NCI-H128 (cell line): Measurements from ENCODE around the gene MTHFS.
A peak's percentile ranks its signal among the peaks of the same experiment; 100 is the strongest.

Experiments
- DNase-seq: peaks from one replicate; lab custom pipeline; 2025; ENCODE audit not compliant: unreplicated experiment; lab: John Stamatoyannopoulos, UW

MTHFS gene

DNA sequence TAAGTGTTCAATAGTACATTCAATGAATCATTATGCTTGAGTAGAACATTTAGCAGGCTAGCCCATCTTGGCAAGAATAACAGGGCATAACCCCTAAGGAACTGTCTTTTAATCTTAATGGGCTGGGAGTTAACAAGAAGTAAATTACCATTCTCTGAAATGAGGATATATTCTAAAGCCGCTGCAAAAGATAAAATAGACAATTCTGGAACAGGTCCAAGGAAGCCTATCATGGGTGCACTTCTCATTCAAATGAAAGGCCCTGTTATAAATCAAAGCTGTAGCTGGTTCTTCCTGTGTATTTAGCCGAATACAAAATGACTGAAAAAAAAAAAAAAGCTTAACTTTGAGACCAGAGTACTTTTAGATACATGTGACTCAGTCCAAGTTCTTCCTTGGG lies 15.6 kb downstream of the MTHFS start:
- no peak for DNase-seq

DNA sequence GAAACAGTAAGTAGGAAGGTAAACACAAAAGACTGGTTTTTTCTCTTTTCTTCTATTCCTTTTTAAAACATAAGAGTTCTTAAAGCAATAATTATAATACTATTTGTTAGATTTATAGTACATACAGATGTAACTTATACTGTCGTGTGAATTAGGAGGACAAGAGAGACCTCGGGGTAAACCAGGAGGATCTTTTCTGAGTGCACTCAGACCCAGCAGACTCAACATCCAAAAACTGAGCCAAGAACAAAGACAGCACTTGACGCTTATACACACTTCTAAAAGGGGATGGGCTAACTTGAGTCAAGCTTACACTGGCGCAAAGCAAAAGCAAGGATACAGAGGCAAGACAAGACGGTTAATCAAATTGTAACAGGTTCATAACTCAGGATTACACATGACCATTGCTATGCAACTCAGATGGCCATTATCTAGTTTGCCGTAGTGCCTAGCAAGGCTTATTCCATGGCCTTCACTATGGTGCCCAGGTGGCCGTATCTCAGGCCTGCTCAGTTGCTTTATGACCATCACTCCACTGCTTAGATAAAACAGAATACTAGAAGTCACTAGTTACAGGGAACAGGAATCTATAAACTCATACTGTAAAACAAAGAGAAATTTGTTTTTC lies 18.6 kb downstream of the MTHFS start:
- DNase-seq = no peak

DNA sequence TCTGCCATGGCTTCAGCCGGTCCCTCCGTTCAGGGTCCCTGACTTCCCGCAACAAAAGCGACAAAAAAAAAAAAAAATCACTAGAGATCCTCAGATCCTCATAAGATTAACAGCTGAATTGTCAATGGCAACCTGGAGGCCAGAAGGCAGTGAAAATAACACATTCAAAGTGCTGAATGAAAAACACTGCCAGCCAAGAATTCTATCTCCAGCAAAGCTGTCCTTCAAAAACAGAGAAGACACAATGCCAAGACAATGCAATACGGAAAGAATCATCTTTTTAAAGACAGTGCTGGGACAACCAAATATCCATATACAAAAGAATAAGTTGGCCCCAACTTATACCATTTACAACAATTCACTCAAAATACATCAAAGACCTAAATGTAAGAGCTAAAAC lies 21.6 kb downstream of the MTHFS start:
- DNase-seq = no peak

DNA sequence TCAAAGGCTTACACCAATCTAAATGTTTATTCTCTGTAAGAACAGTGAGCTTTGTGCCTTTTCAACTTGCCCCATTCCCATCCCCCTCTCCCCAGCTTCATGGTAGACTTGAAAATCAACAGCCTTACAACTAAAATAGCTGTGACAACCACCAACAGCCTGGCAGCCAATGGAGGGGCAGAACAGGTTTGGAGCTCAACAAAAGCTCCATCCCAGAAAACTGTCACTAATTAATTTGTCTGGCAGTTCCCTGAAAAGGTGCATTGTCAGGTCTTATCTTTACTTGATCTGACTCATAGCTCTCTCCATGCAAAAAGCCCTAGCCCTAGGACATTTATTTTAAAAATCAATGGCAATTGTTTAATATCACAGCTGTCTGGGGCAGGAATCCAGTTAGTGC lies 22.6 kb downstream of the MTHFS start:
- DNase-seq = no peak

DNA sequence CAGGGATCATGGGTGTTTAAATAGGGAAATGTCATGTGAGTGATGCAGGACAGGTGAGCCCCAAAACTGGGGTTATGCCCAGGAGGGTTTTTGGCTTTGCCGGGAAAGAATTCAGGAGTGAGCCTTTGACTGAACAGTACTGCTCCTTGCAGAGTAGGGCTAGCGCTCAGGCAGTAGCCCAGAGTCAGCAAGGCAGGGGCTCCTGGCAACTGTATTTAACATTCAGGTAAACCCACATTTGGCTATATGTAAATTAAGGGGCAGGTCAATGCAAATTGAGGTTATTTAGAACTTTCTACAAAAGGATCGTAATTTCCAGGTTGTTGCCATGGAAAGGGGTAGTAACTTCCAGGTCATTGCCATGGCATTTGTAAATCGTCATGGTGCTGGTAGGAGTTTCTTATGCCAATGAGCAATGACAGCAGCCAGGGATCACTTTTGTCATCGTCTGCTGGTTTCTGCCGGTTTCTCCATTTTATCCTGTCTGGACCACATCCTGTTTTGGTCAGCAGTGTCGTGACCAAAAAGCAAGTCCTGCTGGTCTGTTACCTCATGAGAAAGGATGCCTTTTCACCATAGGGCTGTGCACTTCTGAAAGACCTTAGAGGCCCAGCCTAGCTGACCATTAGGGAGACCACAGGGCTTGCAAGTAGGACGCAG lies 24.3 kb downstream of the MTHFS start:
- no peak for DNase-seq

DNA sequence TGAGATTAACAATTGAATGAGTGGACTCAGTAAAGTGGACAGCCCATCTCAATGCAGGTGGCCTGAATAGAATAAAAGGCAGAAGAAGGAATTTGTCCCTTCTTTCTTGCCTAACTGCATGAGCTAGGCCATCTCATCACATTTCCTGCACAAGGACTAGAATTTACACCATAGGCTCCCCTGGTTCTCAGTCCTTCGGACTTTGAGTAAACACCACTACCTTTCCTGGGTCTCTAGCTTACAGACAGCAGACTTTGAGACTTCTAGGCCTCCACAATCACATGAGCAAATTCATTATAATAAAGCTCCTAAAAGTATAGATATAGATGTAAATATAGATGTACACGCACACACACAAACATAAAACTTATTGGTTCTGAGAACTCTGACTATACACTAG lies 28.3 kb downstream of the MTHFS start:
- DNase-seq = no peak

DNA sequence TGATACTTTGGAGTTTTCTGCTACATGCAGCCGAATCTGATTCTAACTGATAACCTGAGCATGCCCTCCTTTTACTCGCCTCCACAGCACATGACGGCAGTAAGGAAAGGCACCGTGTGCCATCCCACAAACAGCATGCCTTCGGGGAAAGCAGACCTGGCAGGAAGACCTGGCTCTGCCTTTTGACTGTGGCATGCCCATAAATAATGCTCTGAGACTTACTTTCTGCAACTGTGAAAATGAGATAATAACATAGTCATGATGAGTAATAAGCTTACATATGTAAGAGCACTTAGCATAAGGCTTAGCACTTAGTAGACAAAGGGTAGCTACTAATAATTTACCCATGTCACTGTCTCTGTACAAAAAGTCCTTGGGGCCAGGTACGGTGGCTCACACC lies 32.9 kb downstream of the MTHFS start:
- DNase-seq = no peak

DNA sequence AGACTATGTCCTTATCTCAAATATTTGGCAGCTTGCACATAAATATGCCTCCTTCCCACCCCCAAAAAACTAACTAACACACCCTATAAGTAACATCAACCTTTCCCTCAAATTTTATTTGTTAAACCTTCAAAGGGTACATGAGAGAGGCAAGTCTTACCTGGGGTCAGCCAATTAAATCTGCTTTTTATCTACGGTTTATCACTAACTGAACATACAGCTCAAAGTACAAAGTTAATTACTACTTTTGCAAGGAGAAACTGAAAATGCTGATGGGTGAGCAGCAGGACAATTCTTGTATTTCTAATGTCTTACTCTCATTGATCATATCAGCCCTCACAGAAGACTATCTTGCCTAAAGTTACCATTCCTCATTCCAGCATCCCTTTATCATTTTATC lies 34.6 kb downstream of the MTHFS start:
- DNase-seq = no peak

DNA sequence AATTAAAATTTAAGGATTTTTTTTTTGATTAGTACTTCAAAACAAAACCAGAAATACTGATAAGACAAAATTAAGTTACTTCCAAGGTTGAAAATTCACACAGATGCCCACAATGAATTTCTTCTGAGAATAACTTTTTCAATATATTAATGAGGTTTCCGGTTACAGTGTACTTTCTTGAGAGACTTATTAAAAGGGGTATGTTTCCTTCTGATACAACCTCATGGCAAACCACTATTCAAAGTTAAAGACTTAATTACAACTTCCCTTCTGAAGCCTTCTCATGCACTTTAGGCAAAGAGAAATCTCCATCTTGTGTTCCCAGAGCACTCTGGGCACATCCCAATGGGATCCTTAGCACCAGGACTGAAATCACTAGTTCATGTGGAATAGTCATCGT lies 36.2 kb downstream of the MTHFS start:
- DNase-seq = no peak

DNA sequence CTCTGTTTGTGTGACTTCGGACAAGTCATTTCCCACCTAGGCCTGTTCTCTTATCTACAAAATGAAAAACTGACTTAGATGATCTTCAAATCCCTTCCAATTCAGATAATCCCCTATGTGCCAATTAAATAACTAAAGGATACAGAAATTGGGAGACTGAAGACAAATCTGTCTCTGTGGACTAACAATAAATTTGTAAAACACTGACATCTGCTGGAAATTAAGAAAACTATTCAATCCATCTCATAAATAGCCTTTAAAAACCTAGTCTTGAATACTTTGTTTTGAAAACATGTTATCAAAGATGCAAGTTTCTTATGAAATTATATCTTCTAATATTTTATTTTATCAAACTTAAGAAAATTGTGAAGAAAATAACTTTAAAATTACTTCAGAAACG lies 38.3 kb downstream of the MTHFS start:
- no peak for DNase-seq

DNA sequence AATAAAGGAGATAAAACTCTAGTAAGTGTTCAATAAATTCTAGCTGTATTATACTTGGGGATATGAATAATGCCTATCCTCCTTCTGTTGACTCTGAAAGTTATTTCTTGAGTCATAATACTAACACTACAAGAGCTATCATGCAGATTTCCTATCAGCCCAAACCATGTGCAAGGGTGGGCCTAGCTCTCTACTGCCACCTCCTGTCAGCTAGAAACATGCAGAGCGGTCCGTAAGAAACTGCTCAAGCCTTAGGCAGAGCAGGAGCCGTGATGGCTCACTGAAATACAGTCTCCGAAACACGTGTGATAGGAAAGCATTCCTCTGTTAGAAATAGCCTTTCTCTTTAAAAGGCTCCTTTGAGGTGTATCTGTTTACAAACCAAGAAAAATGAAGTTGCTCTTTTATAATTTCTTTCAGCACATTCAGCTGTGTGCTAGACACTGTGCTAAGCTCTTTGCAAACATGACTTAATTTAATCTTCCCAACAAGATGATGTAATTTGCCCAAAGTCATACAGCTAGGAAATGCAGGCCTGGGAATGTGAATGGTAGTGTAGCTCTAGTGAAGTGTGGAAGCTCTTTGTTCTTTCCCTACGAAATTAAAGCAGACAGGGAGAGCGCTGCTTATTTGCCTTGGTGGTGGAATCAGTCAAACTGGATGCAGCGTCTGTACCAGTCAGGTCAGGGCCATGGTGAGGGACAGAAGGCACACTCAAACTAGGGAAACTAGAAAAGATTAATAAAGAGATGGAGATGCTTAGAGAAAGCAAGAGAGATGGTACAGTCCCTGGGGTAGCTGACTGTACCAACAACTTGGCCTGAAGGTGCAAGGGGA lies 43.1 kb downstream of the MTHFS start:
- no peak for DNase-seq

DNA sequence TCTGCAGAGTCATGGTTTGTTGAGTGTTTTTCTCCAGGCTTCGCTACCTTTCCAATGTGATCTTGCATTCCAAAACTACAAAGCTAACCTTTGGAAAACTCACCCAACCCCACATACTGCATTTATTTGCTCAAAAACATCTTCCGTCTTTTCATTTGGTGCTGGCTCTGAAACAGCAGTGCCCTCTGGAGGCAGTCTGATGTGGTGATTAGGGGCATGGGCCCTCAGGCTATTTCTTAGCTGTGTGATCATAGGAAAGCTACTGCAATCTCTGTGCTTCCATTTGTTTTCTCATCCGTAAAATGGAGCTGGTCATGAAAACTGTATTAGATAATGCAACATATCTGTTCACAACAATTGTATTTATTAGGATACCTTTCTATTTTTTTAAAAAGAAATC lies 47.0 kb downstream of the MTHFS start:
- no peak for DNase-seq

DNA sequence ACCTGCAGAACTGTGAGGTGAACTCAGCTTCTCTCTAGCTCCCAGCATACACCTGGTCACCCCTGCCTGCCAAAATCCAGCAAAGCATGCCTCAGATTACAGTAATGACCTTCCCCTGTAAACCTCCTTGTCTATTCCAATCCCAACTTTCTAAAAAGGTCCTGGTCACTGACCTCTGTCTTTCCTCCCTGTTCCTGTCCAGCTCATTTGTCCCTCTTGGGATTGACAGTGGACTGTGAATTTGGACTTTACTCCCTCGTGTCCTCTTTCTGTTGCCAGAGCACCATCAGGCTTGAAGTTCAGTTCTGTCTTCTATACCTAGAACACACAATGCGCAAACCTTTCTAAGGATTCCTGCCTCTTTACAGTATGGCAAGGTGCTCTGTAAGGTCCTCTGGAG lies 50.3 kb downstream of the MTHFS start:
- no peak for DNase-seq

DNA sequence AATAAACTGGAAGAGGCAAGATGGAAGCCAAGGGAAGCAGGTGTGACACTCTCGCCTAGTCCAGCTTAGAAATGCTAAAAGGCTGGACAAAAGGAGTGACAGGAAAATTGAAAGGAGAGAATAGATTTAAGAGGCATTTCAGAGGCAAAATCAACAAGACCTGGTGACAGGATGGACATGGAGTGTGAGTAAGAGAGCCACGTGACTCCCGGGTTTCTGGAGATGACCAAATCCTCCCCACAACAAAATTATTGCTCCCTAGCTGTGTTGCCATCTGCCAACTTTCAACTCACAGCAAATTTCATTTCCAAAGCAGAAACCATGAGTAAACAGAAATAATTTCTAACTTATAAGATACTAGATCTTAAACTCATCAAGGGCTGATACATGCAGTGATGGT lies 52.6 kb downstream of the MTHFS start:
- no peak for DNase-seq

DNA sequence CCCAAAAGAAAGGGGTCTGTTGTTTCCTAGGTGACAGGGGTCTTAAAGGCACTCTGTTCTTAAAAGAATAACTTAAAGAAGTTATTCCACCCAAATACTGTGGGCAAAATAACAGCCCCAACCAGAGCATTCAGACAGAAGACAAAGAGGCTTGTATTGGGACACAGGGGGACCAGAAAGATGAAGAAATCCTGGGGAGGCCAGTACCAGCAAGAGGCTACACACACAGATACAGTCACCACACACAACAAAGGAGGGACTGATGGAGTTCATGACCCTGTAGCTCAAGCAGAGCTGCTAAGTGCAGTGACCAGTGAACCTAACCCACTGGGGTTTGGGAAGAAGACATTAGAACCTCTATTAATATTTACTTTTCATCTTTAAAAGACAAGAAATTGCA lies 59.0 kb downstream of the MTHFS start:
- no peak for DNase-seq

DNA sequence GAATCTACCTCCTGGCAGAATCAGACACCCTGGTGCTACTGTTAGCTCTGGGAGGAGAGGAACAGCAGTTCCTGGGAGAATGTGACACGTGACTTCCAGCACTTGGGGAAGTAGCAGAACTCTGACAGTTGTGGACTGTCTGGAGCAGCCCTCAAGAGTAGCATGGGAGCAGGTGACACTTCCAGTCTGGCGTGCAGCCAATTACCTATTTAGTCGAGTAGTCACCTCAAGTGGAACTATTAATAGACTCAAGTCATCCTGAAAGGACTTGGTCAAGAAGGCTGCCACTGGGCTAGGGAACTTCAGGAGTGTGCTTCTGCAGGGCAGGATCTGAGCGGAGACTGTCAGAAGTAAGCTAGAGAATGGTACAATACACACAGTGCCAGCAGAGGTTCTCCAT lies 62.3 kb downstream of the MTHFS start:
- DNase-seq = peak; percentile 52

DNA sequence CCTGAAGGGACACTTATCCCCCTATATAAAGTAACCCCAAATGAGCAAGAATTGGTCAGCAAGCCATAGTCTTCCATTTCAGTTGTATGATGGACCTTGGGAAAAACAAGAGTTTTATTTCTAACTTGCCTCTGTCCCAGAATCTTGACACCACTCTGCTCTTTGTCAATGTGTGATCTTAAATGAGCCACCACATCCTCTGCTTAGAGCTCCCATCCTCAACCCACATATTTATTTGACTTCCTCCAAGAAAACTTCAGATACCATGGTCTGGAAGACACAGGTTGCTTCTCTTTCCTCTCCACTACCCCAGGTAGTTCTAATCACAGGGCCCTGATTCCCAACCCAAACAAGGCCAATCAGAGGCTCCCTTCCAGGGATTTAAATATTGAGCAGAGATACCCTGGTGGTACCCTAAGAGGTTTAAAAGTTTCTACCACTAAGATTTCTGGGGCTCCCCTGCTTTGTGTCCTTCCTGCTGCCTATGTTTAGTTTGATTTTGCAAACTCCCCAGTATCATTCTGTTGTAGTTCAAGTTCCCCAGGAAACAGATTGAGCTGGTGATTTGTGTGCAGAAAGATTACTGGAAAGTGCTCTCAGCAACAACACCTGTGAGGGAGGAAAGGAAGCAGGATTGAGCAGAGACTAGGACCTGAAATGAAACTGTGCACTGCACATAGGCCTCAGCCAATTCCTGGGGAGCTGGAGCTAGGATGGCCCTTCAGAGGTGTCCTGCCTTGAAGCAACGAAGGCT lies 64.3 kb downstream of the MTHFS start:
- no peak for DNase-seq

DNA sequence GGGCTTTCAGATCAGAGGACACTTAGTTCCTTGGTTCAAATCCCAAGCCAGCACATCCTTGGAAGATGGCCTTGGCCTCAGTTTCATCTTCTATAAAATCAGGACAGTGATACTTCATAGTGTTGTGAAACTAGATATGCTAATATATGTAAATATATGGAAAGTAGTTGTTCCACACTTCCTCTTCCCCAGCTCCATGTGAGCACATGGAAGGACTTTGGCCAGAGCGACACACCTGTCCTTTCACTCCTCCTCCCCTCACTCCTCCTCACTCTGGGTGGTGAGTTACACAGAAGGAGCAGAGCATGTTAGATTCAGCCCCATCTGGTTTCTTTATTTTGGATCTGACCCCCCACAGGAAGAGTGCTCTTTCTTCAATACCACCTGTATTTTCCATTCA lies 65.2 kb downstream of the MTHFS start:
- no peak for DNase-seq

DNA sequence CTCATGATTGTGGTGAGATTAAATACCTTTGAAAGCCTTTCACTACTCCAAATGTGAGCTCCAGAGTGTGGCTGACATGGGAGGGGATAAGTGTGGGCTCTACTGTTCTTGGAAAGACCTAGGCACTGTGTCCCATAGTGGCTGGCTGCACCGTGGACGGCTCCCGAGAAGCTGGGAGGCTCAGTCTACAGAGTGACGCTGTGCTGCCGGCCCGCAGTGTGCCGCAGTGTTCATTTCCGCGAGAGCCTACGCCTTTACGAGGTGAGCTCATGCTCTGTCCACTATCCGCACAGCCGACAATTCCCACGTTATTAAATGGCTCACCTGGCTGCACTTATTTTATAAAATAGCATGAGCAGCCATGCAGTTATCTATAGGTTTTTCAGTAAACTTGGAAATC lies 66.9 kb downstream of the MTHFS start:
- no peak for DNase-seq

DNA sequence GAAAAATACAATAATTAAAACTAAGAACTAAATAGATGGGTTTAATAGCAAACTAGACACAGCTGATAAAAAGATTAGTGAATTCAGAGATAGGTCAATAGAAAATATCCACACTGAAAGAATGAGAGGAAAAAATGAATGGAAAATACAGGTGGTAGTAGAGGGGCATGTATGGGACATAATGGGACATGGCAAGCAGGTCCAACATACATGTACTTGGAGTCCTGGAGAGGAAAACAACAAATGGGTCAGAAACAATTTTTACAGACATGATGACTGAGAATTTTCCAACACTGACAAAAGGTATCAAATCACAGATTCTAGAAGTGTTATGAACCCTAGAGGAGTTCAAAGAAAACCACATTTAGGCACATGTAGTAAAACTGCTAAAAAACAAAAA lies 68.4 kb downstream of the MTHFS start:
- DNase-seq = no peak

DNA sequence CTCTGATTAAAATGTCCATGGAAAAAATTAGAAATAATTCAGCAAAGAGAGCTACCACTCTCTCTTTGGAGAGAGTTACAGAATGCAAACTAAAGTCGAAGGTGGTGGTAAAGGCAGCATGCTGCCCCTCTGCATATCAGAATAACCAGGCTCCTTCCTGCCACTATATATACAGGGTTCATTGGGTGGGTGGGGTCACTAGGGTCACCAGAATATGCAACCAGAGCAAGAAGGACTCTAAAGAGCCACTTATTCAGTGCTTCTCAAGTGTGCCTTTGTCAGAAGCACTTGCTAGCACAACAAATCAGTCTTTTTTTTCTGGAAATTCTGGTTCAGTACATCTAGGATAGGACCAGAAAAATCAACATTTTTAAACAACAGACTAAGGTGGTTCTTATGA lies 70.0 kb downstream of the MTHFS start:
- no peak for DNase-seq
